Neural progenitor cell (in vitro differentiated cells): Measurements from ENCODE around the gene ERC2.

Experiments
- EZH2phosphoT487 ChIP-seq: fragments of 200-600 bp; sonication (generic); IDR thresholded peaks from 2 replicates; pipeline ENCODE4 v1.6.1; 2017; ENCODE audit warnings: antibody characterized with exemption
- TF ChIP-seq, protein P1 (sequence below): fragments of 200-600 bp; sonication (generic); IDR thresholded peaks from 2 replicates; pipeline ENCODE4 v1.5.1; 2017; ENCODE audit warnings: antibody characterized with exemption, mild to moderate bottlenecking

DNA sequence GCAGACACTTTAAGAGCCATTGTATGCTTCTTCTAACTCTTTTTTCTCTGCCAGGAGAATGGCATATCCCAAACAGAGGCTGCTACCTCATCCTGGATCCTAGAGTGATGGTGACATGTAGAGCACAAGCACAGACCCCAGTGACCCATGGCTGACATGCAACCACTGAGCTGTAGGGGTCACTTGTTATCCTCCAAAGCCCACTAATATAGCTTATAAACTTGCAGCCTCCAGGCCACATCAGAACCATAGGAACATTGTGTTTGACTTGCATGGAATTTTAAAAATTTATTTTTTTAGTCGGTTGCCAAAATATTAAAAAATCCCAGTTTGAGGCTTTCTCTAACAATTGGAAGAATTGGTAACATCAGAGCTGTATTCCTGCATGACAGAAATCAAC, 698.2 kb downstream of the ERC2 start:
- TF ChIP-seq, protein P1, sequence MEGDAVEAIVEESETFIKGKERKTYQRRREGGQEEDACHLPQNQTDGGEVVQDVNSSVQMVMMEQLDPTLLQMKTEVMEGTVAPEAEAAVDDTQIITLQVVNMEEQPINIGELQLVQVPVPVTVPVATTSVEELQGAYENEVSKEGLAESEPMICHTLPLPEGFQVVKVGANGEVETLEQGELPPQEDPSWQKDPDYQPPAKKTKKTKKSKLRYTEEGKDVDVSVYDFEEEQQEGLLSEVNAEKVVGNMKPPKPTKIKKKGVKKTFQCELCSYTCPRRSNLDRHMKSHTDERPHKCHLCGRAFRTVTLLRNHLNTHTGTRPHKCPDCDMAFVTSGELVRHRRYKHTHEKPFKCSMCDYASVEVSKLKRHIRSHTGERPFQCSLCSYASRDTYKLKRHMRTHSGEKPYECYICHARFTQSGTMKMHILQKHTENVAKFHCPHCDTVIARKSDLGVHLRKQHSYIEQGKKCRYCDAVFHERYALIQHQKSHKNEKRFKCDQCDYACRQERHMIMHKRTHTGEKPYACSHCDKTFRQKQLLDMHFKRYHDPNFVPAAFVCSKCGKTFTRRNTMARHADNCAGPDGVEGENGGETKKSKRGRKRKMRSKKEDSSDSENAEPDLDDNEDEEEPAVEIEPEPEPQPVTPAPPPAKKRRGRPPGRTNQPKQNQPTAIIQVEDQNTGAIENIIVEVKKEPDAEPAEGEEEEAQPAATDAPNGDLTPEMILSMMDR = no peak
- no peak for TF ChIP-seq EZH2phosphoT487
